LNCAP (cell line): ENCODE data around the gene SLC2A1.

Experiments
- CTCF ChIP-seq: fragments of 450-650 bp; IDR thresholded peaks from 2 replicates; pipeline ENCODE4 v1.5.1; 2017; ENCODE audit warnings: mild to moderate bottlenecking

The SLC2A1 gene

GRCh38 chr1:42926879-42927242, 31.8 kb downstream of the SLC2A1 start:
- TF ChIP-seq CTCF, result no peak

- TF ChIP-seq CTCF, result no peak
Measured at GRCh38 chr1:42926235-42926878, 32.3 kb downstream of the SLC2A1 start.

GRCh38 chr1:42924851-42925760, 33.6 kb downstream of the SLC2A1 start:
- TF ChIP-seq CTCF, result no peak

- TF ChIP-seq CTCF, result no peak
Measured at GRCh38 chr1:42924082-42924850, 34.4 kb downstream of the SLC2A1 start.

GRCh38 chr1:42923367-42924081, 35.1 kb downstream of the SLC2A1 start:
- TF ChIP-seq CTCF, result no peak

- peak; percentile 80 for TF ChIP-seq CTCF
Measured at GRCh38 chr1:42922687-42923366, 35.8 kb downstream of the SLC2A1 start.

GRCh38 chr1:42921769-42922168, 36.9 kb downstream of the SLC2A1 start:
- no peak for TF ChIP-seq CTCF
